Measurements from ENCODE around the gene HSPA8. TPM values are rescaled to one million over a fixed set of nuclear protein-coding genes. Genes with fewer than 3 reads are reported as not detected.

The HSPA8 gene
- total and polyA plus RNA-seq, 2 experiments from 2014 or later: 826 to 2,903 TPM

DNA sequence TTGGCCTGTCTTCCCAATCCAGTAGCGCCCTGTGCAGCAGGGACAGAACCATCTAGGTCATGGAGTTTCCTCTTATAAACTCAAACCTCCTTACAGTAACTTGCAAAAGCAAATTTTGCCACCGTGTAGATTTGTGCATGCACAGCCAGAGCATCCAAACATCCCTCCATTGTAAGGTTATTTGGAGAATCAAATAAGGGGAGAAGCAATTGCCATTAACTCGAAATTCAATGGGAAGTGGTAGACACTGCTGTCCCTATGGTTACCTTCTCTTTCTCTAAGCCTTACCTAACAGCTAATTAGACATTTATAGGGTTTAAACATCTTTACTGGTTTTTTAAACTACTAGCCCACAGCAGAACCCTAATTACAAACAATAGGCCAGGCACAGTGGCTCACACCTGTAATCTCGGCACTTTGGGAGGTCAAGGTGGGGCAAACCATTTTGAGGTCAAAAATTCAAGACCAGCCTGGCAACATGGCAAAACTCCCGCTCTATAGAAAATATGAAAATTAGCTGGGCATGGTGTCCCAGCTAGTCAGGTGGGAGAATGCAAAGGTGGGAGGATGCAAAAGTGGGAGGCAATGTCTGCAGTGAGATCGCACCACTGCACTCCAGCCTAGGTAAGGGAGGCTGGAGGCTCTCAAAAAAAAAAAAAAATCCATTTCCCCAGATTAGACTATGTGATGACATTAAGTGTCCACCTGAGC lies 6.6 kb downstream of the HSPA8 start:
- DNase-seq (ENCODE audit: low spot score) (no peak), ATAC-seq (no peak)
- Mint-ChIP-seq H3K4me3 (no peak overlapping the region), H3K9me3 (peaks cover 2% of the 10 kb centered on the region; the same call in 1 of the 3 replicates), H3K4me1 (peaks cover 29% of the 10 kb centered on the region), H3K27me3 (ENCODE audit: insufficient read depth, low read depth, poor library complexity) (peaks cover 31% of the 10 kb centered on the region), H3K27ac (no peak overlapping the region; the same call in 1 of the 2 replicates), H3K36me3 (ENCODE audit: low read depth) (peaks cover 68% of the 10 kb centered on the region)
- H3K4me2 ChIP-seq: no peak overlapping the region
- H3K4me3 ChIP-seq: no peak overlapping the region
- TF ChIP-seq POLR2AphosphoS5 (IDR thresholded peaks at IDR 0.05; ENCODE audit: low read depth) (no peak; the same call in 1 of the 2 replicates), REST (IDR thresholded peaks at IDR 0.05; ENCODE audit: unreplicated experiment) (no peak), EZH2phosphoT487 (IDR thresholded peaks at IDR 0.05; ENCODE audit: unreplicated experiment) (no peak)
- peaks cover 47% of the 10 kb centered on the region for H4K20me1 ChIP-seq (replicated peaks; ENCODE audit: insufficient read depth)
- H3K4me1 ChIP-seq (ENCODE audit: insufficient read depth): peaks cover 18% of the 10 kb centered on the region
- H3K27ac ChIP-seq (ENCODE audit: low read depth): peak overlapping the region; percentile 85
- H3K36me3 ChIP-seq (ENCODE audit: insufficient read depth): peaks cover 48% of the 10 kb centered on the region
- peaks cover 28% of the 10 kb centered on the region for H3K79me2 ChIP-seq (replicated peaks; ENCODE audit: insufficient read depth)
- peaks cover 62% of the 10 kb centered on the region for H3F3A ChIP-seq (replicated peaks; ENCODE audit: low read depth)
- H3K9me2 ChIP-seq (ENCODE audit: insufficient read depth): no peaks in the 10 kb centered on the region
- H3K27me3 ChIP-seq (ENCODE audit: insufficient read depth): no peaks in the 10 kb centered on the region
- no peak overlapping the region for H2AFZ ChIP-seq

GRCh38 chr11:123054301-123055065 lies 7.5 kb downstream of the HSPA8 start:
- peaks cover 20% of the 10 kb centered on the region for H3K79me2 ChIP-seq (replicated peaks; ENCODE audit: insufficient read depth)
- H3K27ac Mint-ChIP-seq: no peak overlapping the region; the same call in 1 of the 2 replicates
- no peak overlapping the region for H3K4me2 ChIP-seq
- no peaks in the 10 kb centered on the region for H3K9me2 ChIP-seq (ENCODE audit: insufficient read depth)
- H3K36me3 ChIP-seq (ENCODE audit: insufficient read depth): peaks cover 39% of the 10 kb centered on the region
- peak; percentile 81 for ATAC-seq
- peaks cover 38% of the 10 kb centered on the region for H4K20me1 ChIP-seq (replicated peaks; ENCODE audit: insufficient read depth)
- H3K4me1 ChIP-seq (ENCODE audit: insufficient read depth): peaks cover 10% of the 10 kb centered on the region
- H3K36me3 Mint-ChIP-seq (ENCODE audit: low read depth): peaks cover 60% of the 10 kb centered on the region
- DNase-seq (ENCODE audit: low spot score): peak; percentile 95
- no peaks in the 10 kb centered on the region for H3K27me3 ChIP-seq (ENCODE audit: insufficient read depth)
- H2AFZ ChIP-seq: no peak overlapping the region
- TF ChIP-seq, protein P1, sequence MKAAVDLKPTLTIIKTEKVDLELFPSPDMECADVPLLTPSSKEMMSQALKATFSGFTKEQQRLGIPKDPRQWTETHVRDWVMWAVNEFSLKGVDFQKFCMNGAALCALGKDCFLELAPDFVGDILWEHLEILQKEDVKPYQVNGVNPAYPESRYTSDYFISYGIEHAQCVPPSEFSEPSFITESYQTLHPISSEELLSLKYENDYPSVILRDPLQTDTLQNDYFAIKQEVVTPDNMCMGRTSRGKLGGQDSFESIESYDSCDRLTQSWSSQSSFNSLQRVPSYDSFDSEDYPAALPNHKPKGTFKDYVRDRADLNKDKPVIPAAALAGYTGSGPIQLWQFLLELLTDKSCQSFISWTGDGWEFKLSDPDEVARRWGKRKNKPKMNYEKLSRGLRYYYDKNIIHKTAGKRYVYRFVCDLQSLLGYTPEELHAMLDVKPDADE (IDR thresholded peaks at IDR 0.05): no peak
- TF ChIP-seq CREB1 (CRISPR knock-in tag; IDR thresholded peaks at IDR 0.05; ENCODE audit: low read depth): peak; percentile 42; the same call in 1 of the 2 replicates
- TF ChIP-seq, protein P2, sequence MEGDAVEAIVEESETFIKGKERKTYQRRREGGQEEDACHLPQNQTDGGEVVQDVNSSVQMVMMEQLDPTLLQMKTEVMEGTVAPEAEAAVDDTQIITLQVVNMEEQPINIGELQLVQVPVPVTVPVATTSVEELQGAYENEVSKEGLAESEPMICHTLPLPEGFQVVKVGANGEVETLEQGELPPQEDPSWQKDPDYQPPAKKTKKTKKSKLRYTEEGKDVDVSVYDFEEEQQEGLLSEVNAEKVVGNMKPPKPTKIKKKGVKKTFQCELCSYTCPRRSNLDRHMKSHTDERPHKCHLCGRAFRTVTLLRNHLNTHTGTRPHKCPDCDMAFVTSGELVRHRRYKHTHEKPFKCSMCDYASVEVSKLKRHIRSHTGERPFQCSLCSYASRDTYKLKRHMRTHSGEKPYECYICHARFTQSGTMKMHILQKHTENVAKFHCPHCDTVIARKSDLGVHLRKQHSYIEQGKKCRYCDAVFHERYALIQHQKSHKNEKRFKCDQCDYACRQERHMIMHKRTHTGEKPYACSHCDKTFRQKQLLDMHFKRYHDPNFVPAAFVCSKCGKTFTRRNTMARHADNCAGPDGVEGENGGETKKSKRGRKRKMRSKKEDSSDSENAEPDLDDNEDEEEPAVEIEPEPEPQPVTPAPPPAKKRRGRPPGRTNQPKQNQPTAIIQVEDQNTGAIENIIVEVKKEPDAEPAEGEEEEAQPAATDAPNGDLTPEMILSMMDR (conservative IDR thresholded peaks at IDR 0.05; ENCODE audit: low read depth in 2 of 2): peak; percentile 79 to 88
- peaks cover 53% of the 10 kb centered on the region for H3F3A ChIP-seq (replicated peaks; ENCODE audit: low read depth)
- H3K4me3 ChIP-seq: no peak overlapping the region
- H3K4me1 Mint-ChIP-seq: peaks cover 22% of the 10 kb centered on the region
- H3K27me3 Mint-ChIP-seq (ENCODE audit: insufficient read depth, low read depth, poor library complexity): peaks cover 23% of the 10 kb centered on the region
- peak overlapping the region; percentile 85; the same call in 1 of the 2 replicates for H3K27ac ChIP-seq (ENCODE audit: low read depth)
- no peak overlapping the region for H3K4me3 Mint-ChIP-seq
- no peaks in the 10 kb centered on the region; the same call in 2 of the 3 replicates for H3K9me3 Mint-ChIP-seq
